Fibroblast of lung (primary cell): ENCODE results near the gene ATG5. TPM values are rescaled to one million over a fixed set of nuclear protein-coding genes. Genes with fewer than 3 reads are reported as not detected.

ENCODE experiments used
- DNase-seq, 2 donors: peaks; one replicate each; pipeline versions ENCODE4 v3.0.0 to v3.0.0-alpha.2; 2010; ENCODE audit warnings: low read depth in 2 of 2
- H2AFZ ChIP-seq: 2 replicates; pipeline ENCODE4 v1.5.1; 2012; ENCODE audit warnings: low read length, control low read depth, inconsistent platforms
- H3K27ac ChIP-seq: 2 replicates; pipeline ENCODE4 v1.5.1; 2011; ENCODE audit warnings: low read length, control low read depth; ENCODE audit not compliant: insufficient read depth
- H3K27me3 ChIP-seq: 2 replicates; pipeline ENCODE4 v1.5.1; 2011; ENCODE audit warnings: mild to moderate bottlenecking, low read length; ENCODE audit not compliant: control insufficient read depth, insufficient read depth
- H3K36me3 ChIP-seq: 2 replicates; pipeline ENCODE4 v1.5.1; 2011; ENCODE audit warnings: low read length; ENCODE audit not compliant: control insufficient read depth, insufficient read depth
- H3K4me1 ChIP-seq: 2 replicates; pipeline ENCODE4 v1.5.1; 2011; ENCODE audit warnings: low read length; ENCODE audit not compliant: control insufficient read depth, insufficient read depth; ENCODE audit errors: extremely low read depth
- H3K4me2 ChIP-seq: 2 replicates; pipeline ENCODE4 v1.5.1; 2011; ENCODE audit warnings: low read length, control low read depth; ENCODE audit not compliant: insufficient read depth; ENCODE audit errors: extremely low read depth
- H3K4me3 ChIP-seq, 4 experiments: fragments of 200-600 bp in 1 of 4; sonication (generic) in 1 of 4; replicated peaks in 1 of 4; 2 replicates each; pipeline ENCODE4 v1.5.1; 2011 to 2016; ENCODE audit warnings: low read length in 4 of 4, low read depth in 3 of 4, mild to moderate bottlenecking in 3 of 4, control low read depth in 2 of 4, inconsistent platforms in 1 of 4, mixed read lengths in 1 of 4; ENCODE audit not compliant: insufficient read depth in 1 of 4; ENCODE audit errors: control extremely low read depth in 1 of 4
- H3K79me2 ChIP-seq: 2 replicates; pipeline ENCODE4 v1.5.1; 2012; ENCODE audit warnings: mild to moderate bottlenecking, low read length, inconsistent platforms; ENCODE audit not compliant: control insufficient read depth, insufficient read depth
- H3K9ac ChIP-seq: 2 replicates; pipeline ENCODE4 v1.5.1; 2011; ENCODE audit warnings: mild to moderate bottlenecking, low read length, control low read depth; ENCODE audit not compliant: insufficient read depth
- H3K9me3 ChIP-seq: 2 replicates; pipeline ENCODE4 v1.5.1; 2012; ENCODE audit warnings: low read depth, low read length; ENCODE audit not compliant: control insufficient read depth, insufficient read depth
- H4K20me1 ChIP-seq: 2 replicates; pipeline ENCODE4 v1.5.1; 2011; ENCODE audit warnings: low read length; ENCODE audit not compliant: control insufficient read depth, insufficient read depth; ENCODE audit errors: extremely low read depth
- EZH2 ChIP-seq: IDR thresholded peaks from 2 replicates; pipeline ENCODE4 v1.5.1; 2012; ENCODE audit warnings: low read length, control low read depth, mild to moderate bottlenecking; ENCODE audit errors: missing control alignments
- polyA plus RNA-seq, 2 donors: library from polyadenylated mRNA; depleted of rRNA in 1 of 2; stranded (reverse) in 1 of 2; unstranded in 1 of 2; fragments of >200 nt; gene quantifications; 2 replicates each; pipeline ENCODE4 v1.2.1, GENCODE V29; 2011 to 2012; ENCODE audit warnings: missing spikeins in 1 of 2
- total RNA-seq: library from RNA; depleted of rRNA; stranded (reverse); fragments of >200 nt; gene quantifications from 2 replicates; pipeline ENCODE4 v1.2.1, GENCODE V29; 2014
- TF ChIP-seq, protein P1 (sequence below), 2 donors: IDR thresholded peaks in 1 of 2; conservative IDR thresholded peaks in 1 of 2; 1 replicate in 1 of 2; 2 replicates in 1 of 2; pipeline ENCODE4 v1.5.1; 2011 to 2012; ENCODE audit warnings: low read length in 2 of 2, control low read depth in 1 of 2, inconsistent platforms in 1 of 2, low read depth in 1 of 2, mild to moderate bottlenecking in 1 of 2

ATG5 gene
- total and polyA plus RNA-seq, 2 donors (not counting 1 experiment from before 2014, with no cell fraction given) = 38.6 to 64.7 TPM

DNA sequence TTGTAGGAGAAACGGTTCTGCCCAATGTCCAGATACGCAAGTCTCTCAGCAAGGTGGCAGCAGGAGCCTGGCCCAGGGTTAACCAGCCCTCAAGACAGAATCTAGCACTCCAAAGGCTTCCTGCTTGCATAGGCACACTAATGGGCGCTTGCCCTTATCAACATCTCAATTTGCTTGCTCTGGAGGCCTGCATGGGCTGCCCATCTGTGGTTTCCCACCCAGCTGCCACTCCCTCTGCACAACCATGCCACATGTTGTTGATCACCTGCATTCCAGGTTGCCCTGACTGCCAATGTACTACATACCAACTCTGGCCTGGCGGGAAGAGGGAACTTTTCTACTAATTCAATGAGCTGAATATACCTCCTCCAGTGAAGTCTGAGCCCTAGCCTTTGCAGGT, 74.6 kb downstream of the ATG5 start:
- H3K9ac ChIP-seq = no peak overlapping the region
- DNase-seq = no peak
- H3K4me1 ChIP-seq = no peaks in the 10 kb centered on the region
- no peaks in the 10 kb centered on the region for H3K27me3 ChIP-seq
- TF ChIP-seq, protein P1, sequence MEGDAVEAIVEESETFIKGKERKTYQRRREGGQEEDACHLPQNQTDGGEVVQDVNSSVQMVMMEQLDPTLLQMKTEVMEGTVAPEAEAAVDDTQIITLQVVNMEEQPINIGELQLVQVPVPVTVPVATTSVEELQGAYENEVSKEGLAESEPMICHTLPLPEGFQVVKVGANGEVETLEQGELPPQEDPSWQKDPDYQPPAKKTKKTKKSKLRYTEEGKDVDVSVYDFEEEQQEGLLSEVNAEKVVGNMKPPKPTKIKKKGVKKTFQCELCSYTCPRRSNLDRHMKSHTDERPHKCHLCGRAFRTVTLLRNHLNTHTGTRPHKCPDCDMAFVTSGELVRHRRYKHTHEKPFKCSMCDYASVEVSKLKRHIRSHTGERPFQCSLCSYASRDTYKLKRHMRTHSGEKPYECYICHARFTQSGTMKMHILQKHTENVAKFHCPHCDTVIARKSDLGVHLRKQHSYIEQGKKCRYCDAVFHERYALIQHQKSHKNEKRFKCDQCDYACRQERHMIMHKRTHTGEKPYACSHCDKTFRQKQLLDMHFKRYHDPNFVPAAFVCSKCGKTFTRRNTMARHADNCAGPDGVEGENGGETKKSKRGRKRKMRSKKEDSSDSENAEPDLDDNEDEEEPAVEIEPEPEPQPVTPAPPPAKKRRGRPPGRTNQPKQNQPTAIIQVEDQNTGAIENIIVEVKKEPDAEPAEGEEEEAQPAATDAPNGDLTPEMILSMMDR (conservative IDR thresholded peaks at IDR 0.05 in 1 of 2, IDR thresholded peaks at IDR 0.05 in 1 of 2; ENCODE audit: low read depth in 1 of 2, low read length in 2 of 2) = no peak
- no peak for TF ChIP-seq EZH2
- H4K20me1 ChIP-seq = no peaks in the 10 kb centered on the region
- H2AFZ ChIP-seq = no peak overlapping the region
- no peak overlapping the region for H3K27ac ChIP-seq
- H3K4me3 ChIP-seq = no peak overlapping the region
- H3K4me2 ChIP-seq = no peak overlapping the region
- H3K36me3 ChIP-seq = no peaks in the 10 kb centered on the region
- H3K9me3 ChIP-seq = no peaks in the 10 kb centered on the region
- H3K79me2 ChIP-seq = no peaks in the 10 kb centered on the region

DNA sequence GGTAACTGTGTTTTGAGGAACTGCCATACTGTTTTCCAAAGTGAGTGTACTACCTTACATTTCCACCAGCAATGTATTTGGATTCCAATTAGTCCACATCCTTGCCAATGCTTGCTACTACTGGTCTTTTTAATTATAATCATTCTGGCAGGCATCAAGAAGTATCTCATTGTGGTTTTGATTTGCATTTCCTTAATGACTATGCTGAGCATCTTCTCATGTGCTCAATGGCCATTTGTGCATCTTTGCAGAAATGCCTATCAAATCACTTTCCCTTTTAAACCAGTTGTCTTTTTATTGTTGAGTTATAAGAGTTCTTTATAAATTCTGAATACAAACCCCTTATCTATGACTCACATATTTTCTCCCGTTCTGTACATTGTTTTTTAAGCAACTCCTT, 75.9 kb downstream of the ATG5 start:
- DNase-seq = no peak
- Histone ChIP-seq H4K20me1 (no peaks in the 10 kb centered on the region), H3K36me3 (no peaks in the 10 kb centered on the region), H3K4me2 (no peak overlapping the region), H3K27me3 (no peaks in the 10 kb centered on the region), H3K9ac (no peak overlapping the region), H2AFZ (no peak overlapping the region), H3K79me2 (no peaks in the 10 kb centered on the region), H3K27ac (no peak overlapping the region), H3K9me3 (no peaks in the 10 kb centered on the region), H3K4me1 (no peaks in the 10 kb centered on the region), H3K4me3 (no peak overlapping the region)
- TF ChIP-seq EZH2 = no peak

DNA sequence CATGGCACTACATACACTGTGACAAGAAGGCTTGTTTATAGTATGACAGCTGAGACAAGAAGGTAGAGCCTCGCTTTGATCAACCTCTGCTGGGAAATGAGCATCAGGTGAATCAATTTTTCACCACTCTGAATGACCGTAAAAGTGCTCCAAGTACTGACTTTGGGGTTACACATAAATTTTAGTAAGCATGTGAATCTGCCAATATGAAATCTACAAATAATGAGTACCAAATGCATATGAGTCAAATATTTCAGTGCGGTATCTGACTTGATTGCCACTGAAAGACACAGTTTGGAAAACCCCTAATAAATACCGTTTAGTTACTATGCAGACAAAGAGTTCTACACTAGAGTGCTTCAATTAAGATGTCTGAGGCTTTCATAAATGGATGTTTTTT, 77.8 kb downstream of the ATG5 start:
- Histone ChIP-seq H4K20me1 (no peaks in the 10 kb centered on the region), H3K4me2 (no peak overlapping the region), H3K79me2 (no peaks in the 10 kb centered on the region), H3K36me3 (no peaks in the 10 kb centered on the region), H3K27me3 (no peaks in the 10 kb centered on the region), H3K4me3 (no peak overlapping the region), H3K27ac (no peak overlapping the region), H3K9ac (no peak overlapping the region), H3K4me1 (no peaks in the 10 kb centered on the region), H2AFZ (no peak overlapping the region), H3K9me3 (no peaks in the 10 kb centered on the region)
- no peak for DNase-seq
- TF ChIP-seq EZH2 = no peak
- TF ChIP-seq, protein P1 (conservative IDR thresholded peaks at IDR 0.05 in 1 of 2, IDR thresholded peaks at IDR 0.05 in 1 of 2; ENCODE audit: low read depth in 1 of 2, low read length in 2 of 2) = no peak
